H1 (cell line): Measurements from ENCODE around the gene VIM. TPM values are rescaled to one million over a fixed set of nuclear protein-coding genes. Genes with fewer than 3 reads are reported as not detected.

ENCODE experiments used
- CTCF ChIA-PET: fragments of 300-600 bp; sonication (Branson Sonifier 250); formaldehyde crosslinking; loops from one replicate; lab custom pipeline; 2021; ENCODE audit not compliant: partially characterized antibody; lab: Charles Lee
- POLR2A ChIA-PET: fragments of 300-600 bp; sonication (Branson Sonifier 250); formaldehyde crosslinking; loops from one replicate; lab custom pipeline; 2021; ENCODE audit warnings: inconsistent platforms; ENCODE audit not compliant: partially characterized antibody; lab: Charles Lee
- DNase-seq, 2 experiments: peaks; one replicate each; pipeline versions ENCODE4 v3.0.0 to v3.0.0-alpha.2; 2010 to 2022; ENCODE audit warnings: low spot score in 2 of 2, low read depth in 1 of 2, mixed read lengths in 1 of 2
- FAIRE-seq: peaks from 2 replicates; lab custom pipeline; 2011; peaks lifted over from hg19 to GRCh38; lab: Jason Lieb, UNC
- H2AFZ ChIP-seq: 2 replicates; pipeline ENCODE4 v1.8.1; 2012; ENCODE audit warnings: low read length, inconsistent platforms
- H2AK5ac ChIP-seq: 2 replicates; pipeline ENCODE4 v1.6.1; 2013; ENCODE audit warnings: low read depth, low read length
- H2BK120ac ChIP-seq: replicated peaks from 2 replicates; pipeline ENCODE3; 2013; ENCODE audit warnings: low read depth, low read length, inconsistent platforms
- H2BK12ac ChIP-seq: 2 replicates; pipeline ENCODE4 v1.6.1; 2013; ENCODE audit warnings: low read depth, low read length
- H2BK15ac ChIP-seq: 2 replicates; pipeline ENCODE4 v1.6.1; 2013; ENCODE audit warnings: low read length
- H2BK20ac ChIP-seq: 2 replicates; pipeline ENCODE4 v1.6.1; 2013; ENCODE audit warnings: low read length
- H2BK5ac ChIP-seq: 2 replicates; pipeline ENCODE4 v1.6.1; 2013; ENCODE audit warnings: low read depth, low read length
- H3K14ac ChIP-seq: 2 replicates; pipeline ENCODE4 v1.6.1; 2013; ENCODE audit warnings: inconsistent platforms; ENCODE audit not compliant: insufficient read length
- H3K18ac ChIP-seq: 2 replicates; pipeline ENCODE4 v1.6.1; 2013; ENCODE audit warnings: low read length; ENCODE audit errors: extremely low read depth
- H3K23ac ChIP-seq: 2 replicates; pipeline ENCODE4 v1.6.1; 2013; ENCODE audit warnings: inconsistent platforms; ENCODE audit not compliant: insufficient read length
- H3K23me2 ChIP-seq: 2 replicates; pipeline ENCODE4 v1.6.1; 2013; ENCODE audit warnings: low read depth, low read length
- H3K27ac ChIP-seq: 2 replicates; pipeline ENCODE4 v1.6.1; 2011; ENCODE audit warnings: low read depth, low read length, inconsistent platforms
- H3K27me3 ChIP-seq, 4 experiments: replicated peaks in 1 of 4; 1 replicate in 1 of 4; 2 replicates in 3 of 4; pipeline versions ENCODE4 v1.6.1 to v1.8.1; 2011 to 2013; ENCODE audit warnings: low read length in 3 of 4, mild to moderate bottlenecking in 3 of 4, inconsistent platforms in 2 of 4, mixed read lengths in 2 of 4, moderate library complexity in 1 of 4; ENCODE audit not compliant: control insufficient read depth in 3 of 4, insufficient read depth in 3 of 4; ENCODE audit errors: extremely low read depth in 1 of 4
- H3K36me3 ChIP-seq, 4 experiments: 2 replicates each; pipeline versions ENCODE4 v1.6.1 to v1.8.1; 2011 to 2013; ENCODE audit warnings: mild to moderate bottlenecking in 4 of 4, low read length in 3 of 4, moderate library complexity in 2 of 4, control low read depth in 1 of 4, inconsistent platforms in 1 of 4; ENCODE audit not compliant: insufficient read depth in 4 of 4, control insufficient read depth in 2 of 4
- H3K4ac ChIP-seq: replicated peaks from 2 replicates; pipeline ENCODE3; 2013; ENCODE audit warnings: low read length, low read depth, mixed read lengths, inconsistent platforms; ENCODE audit not compliant: insufficient read length
- H3K4me1 ChIP-seq, 4 experiments: replicated peaks in 1 of 4; 1 replicate in 1 of 4; 2 replicates in 3 of 4; pipeline versions ENCODE4 v1.6.1 to v1.8.1; 2011 to 2013; ENCODE audit warnings: low read length in 3 of 4, inconsistent platforms in 2 of 4, mixed read lengths in 1 of 4; ENCODE audit not compliant: insufficient read depth in 4 of 4, control insufficient read depth in 3 of 4
- H3K4me2 ChIP-seq, 2 experiments: 2 replicates each; pipeline versions ENCODE4 v1.6.1 to v1.8.1; 2011 to 2013; ENCODE audit warnings: low read depth in 2 of 2, low read length in 2 of 2, control low read depth in 1 of 2, inconsistent platforms in 1 of 2, mild to moderate bottlenecking in 1 of 2; ENCODE audit not compliant: insufficient read depth in 1 of 2
- H3K4me3 ChIP-seq, 4 experiments: fragments of 200-600, 300-600 bp in 1 of 4; sonication (generic), shearing (Covaris generic), sonication (Bioruptor Twin) in 1 of 4; 2 replicates each; pipeline versions ENCODE4 v1.5.1 to v1.8.1; 2011 to 2016; ENCODE audit warnings: low read length in 4 of 4, low read depth in 3 of 4, control low read depth in 2 of 4, inconsistent platforms in 2 of 4, mild to moderate bottlenecking in 2 of 4, mixed read lengths in 1 of 4, moderate library complexity in 1 of 4; ENCODE audit not compliant: insufficient read depth in 2 of 4; ENCODE audit errors: extremely low read depth in 1 of 4
- H3K56ac ChIP-seq: replicated peaks from 2 replicates; pipeline ENCODE3; 2013; ENCODE audit warnings: low read depth, mild to moderate bottlenecking, mixed read lengths, low read length, inconsistent platforms; ENCODE audit not compliant: insufficient read length
- H3K79me1 ChIP-seq: 2 replicates; pipeline ENCODE4 v1.6.1; 2013; ENCODE audit warnings: low read depth, low read length, control low read depth
- H3K79me2 ChIP-seq, 2 experiments: 2 replicates each; pipeline versions ENCODE4 v1.6.1 to v1.8.1; 2012 to 2013; ENCODE audit warnings: low read length in 2 of 2, mild to moderate bottlenecking in 2 of 2, inconsistent platforms in 1 of 2; ENCODE audit not compliant: insufficient read depth in 2 of 2, control insufficient read depth in 1 of 2
- H3K9ac ChIP-seq, 4 experiments: replicated peaks in 1 of 4; 1 replicate in 1 of 4; 2 replicates in 3 of 4; pipeline versions ENCODE4 v1.6.1 to v1.8.1; 2011 to 2013; ENCODE audit warnings: low read depth in 3 of 4, low read length in 3 of 4, control low read depth in 2 of 4, mild to moderate bottlenecking in 2 of 4, moderate library complexity in 2 of 4, inconsistent platforms in 1 of 4; ENCODE audit errors: extremely low read depth in 1 of 4
- H3K9me3 ChIP-seq, 2 experiments: 2 replicates each; pipeline versions ENCODE4 v1.6.1 to v1.8.1; 2012 to 2013; ENCODE audit warnings: mild to moderate bottlenecking in 2 of 2, moderate library complexity in 2 of 2, control low read depth in 1 of 2, inconsistent platforms in 1 of 2, low read depth in 1 of 2, low read length in 1 of 2, mixed read lengths in 1 of 2; ENCODE audit not compliant: insufficient read depth in 2 of 2
- H4K20me1 ChIP-seq, 2 experiments: replicated peaks in 1 of 2; 2 replicates each; pipeline versions ENCODE3 to v1.8.1; 2011 to 2013; ENCODE audit warnings: inconsistent platforms in 2 of 2, low read length in 2 of 2, mild to moderate bottlenecking in 1 of 2; ENCODE audit not compliant: insufficient read depth in 2 of 2, control insufficient read depth in 1 of 2
- H4K5ac ChIP-seq: 2 replicates; pipeline ENCODE4 v1.6.1; 2013; ENCODE audit warnings: low read length, low read depth, mixed read lengths, inconsistent platforms; ENCODE audit not compliant: insufficient read length
- H4K8ac ChIP-seq: 2 replicates; pipeline ENCODE4 v1.8.0; 2013; ENCODE audit warnings: mild to moderate bottlenecking, moderate library complexity, low read length, inconsistent platforms; ENCODE audit not compliant: insufficient read depth; ENCODE audit errors: extremely low read depth
- H4K91ac ChIP-seq: replicated peaks from 2 replicates; pipeline ENCODE3; 2013; ENCODE audit warnings: low read length, mixed read lengths, inconsistent platforms; ENCODE audit not compliant: insufficient read length
- WGBS, 2 experiments: shearing (Covaris generic) in 1 of 2; methylation state at CpG; one replicate each; pipeline versions ENCODE4 v1.1.6 to v1.1.7; 2013 to 2015; ENCODE audit warnings: low lambda C conversion rate in 2 of 2, mixed read lengths in 2 of 2, inconsistent platforms in 1 of 2, low coverage in 1 of 2, missing lambda C conversion rate in 1 of 2; ENCODE audit not compliant: insufficient replicate concordance in 2 of 2, insufficient coverage in 1 of 2, insufficient read length in 1 of 2; ENCODE audit errors: extremely low coverage in 1 of 2, missing lambda C conversion rate in 1 of 2; 5-methylcytosine and 5-hydroxymethylcytosine counted together
- polyA plus RNA-seq, 7 experiments: library from polyadenylated mRNA; depleted of rRNA in 3 of 7; stranded (reverse) in 5 of 7; unstranded in 2 of 7; fragments of >200 nt in 5 of 7; fragments of 200-250 nt in 2 of 7; gene quantifications; 1 replicate in 5 of 7; 2 replicates in 1 of 7; 4 replicates in 1 of 7; pipeline versions ENCODE4 v1.2.1 to v1.2.3, GENCODE V29; 2011 to 2013; ENCODE audit warnings: missing spikeins in 2 of 7, mixed read lengths in 2 of 7
- total RNA-seq: library from RNA; stranded (reverse); fragmentation: NEBNext Ultra II Directional; extraction: Animal tissue kit (Norgen Biotek cat#: 25700); gene quantifications from 2 replicates; pipeline ENCODE4 v1.2.1, GENCODE V29; 2021

The VIM gene
- total and polyA plus RNA-seq, 2 of the 8 experiments (the other 6 are each of a cell fraction or from before 2014, with no cell fraction given), result 347 to 372 TPM

GRCh38 chr10:17217631-17218232 lies 10.3 kb upstream of the VIM start:
- H3K36me3 ChIP-seq, result no peaks in the 10 kb centered on the region
- H2BK15ac ChIP-seq, result no peak overlapping the region
- no peak overlapping the region for H3K56ac ChIP-seq
- no peaks in the 10 kb centered on the region for H3K27me3 ChIP-seq
- H3K4me1 ChIP-seq, result peaks cover 0 to 10% (median 8%) of the 10 kb centered on the region in 4 experiments; a peak in 4 of 7 replicates
- no peak overlapping the region for H4K8ac ChIP-seq
- no peaks in the 10 kb centered on the region for H3K9me3 ChIP-seq
- peak overlapping the region; percentile 9 for H4K91ac ChIP-seq
- no peak overlapping the region for H2AFZ ChIP-seq
- H2BK120ac ChIP-seq, result peak overlapping the region; percentile 95
- H2AK5ac ChIP-seq, result no peak overlapping the region
- H3K23ac ChIP-seq, result no peak overlapping the region
- peak overlapping the region; percentile 38; the same call in 1 of the 2 replicates for H2BK5ac ChIP-seq
- peak overlapping the region; percentile 14 for H3K4ac ChIP-seq
- H3K4me3 ChIP-seq, result no peak overlapping the region
- no peaks in the 10 kb centered on the region for H3K79me2 ChIP-seq
- no peak overlapping the region for H3K27ac ChIP-seq
- no peaks in the 10 kb centered on the region for H3K23me2 ChIP-seq
- peak overlapping the region; percentile 3; the same call in 1 of the 2 replicates for H2BK12ac ChIP-seq
- no peak overlapping the region for H4K5ac ChIP-seq
- H2BK20ac ChIP-seq, result peak overlapping the region; percentile 2; the same call in 1 of the 2 replicates
- H3K18ac ChIP-seq, result no peak overlapping the region
- no peak for DNase-seq
- WGBS, 2 experiments, result 90% methylated on average over 1 of the region's 1 CpG; no CpG with 5 or more reads in 1 of the 2 experiments
- H3K9ac ChIP-seq, result no peak overlapping the region
- FAIRE-seq, result no peak
- no peak overlapping the region for H3K14ac ChIP-seq
- POLR2A ChIA-PET, result interaction anchor here (2.9 kb wide), 1 partner anchor 16 kb away, joined by 10 read pairs; the partner anchor contains the start of gene TRDMT1
- H3K79me1 ChIP-seq, result no peaks in the 10 kb centered on the region
- no peaks in the 10 kb centered on the region for H4K20me1 ChIP-seq
- no peak overlapping the region for H3K4me2 ChIP-seq
- CTCF ChIA-PET, result interaction anchor here (1.9 kb wide), 1 partner anchor 10 kb away, joined by 6 read pairs; the partner anchor contains the start of gene VIM
